Islet of Langerhans (tissue), 1 donor: ENCODE measurements around the gene BCAN.

ENCODE experiments used
- FAIRE-seq: peaks from one replicate; lab custom pipeline; 2011; peaks lifted over from hg19 to GRCh38; lab: Jason Lieb, UNC

The BCAN gene

GRCh38 chr1:156700736-156701531 lies 59.0 kb downstream of the BCAN start:
- FAIRE-seq, result no peak

GRCh38 chr1:156703336-156703735 lies 61.4 kb downstream of the BCAN start:
- no peak for FAIRE-seq

- FAIRE-seq, result no peak
Measured at GRCh38 chr1:156703741-156704140, 61.8 kb downstream of the BCAN start.

- FAIRE-seq, result no peak
Measured at GRCh38 chr1:156704166-156704711, 62.3 kb downstream of the BCAN start.

GRCh38 chr1:156704930-156705320 lies 63.0 kb downstream of the BCAN start:
- FAIRE-seq, result no peak

GRCh38 chr1:156705321-156705917 lies 63.5 kb downstream of the BCAN start, which contains the start of gene CRABP2:
TSS of gene CRABP2 (minus strand) at chr1:156705583. CDS start at chr1:156705446, 137 bp downstream.
- FAIRE-seq, result no peak

GRCh38 chr1:156705918-156706656 lies 64.2 kb downstream of the BCAN start:
- no peak for FAIRE-seq

GRCh38 chr1:156706657-156707416 lies 64.9 kb downstream of the BCAN start:
- FAIRE-seq, result no peak

- FAIRE-seq, result no peak
Measured at GRCh38 chr1:156707417-156708217, 65.7 kb downstream of the BCAN start.

- no peak for FAIRE-seq
Measured at GRCh38 chr1:156708218-156708661, 66.3 kb downstream of the BCAN start.

- no peak for FAIRE-seq
Measured at GRCh38 chr1:156709031-156709430, 67.1 kb downstream of the BCAN start.
